ENCODE results near the gene NSMCE3.
"Not testable (repeated sequence)": the region's sequence is repeated elsewhere in the genome, so short reads cannot be mapped to it uniquely, and the experiment has no call there.

NSMCE3 gene

GRCh38 chr15:29239395-29239794 is 30.2 kb downstream of the NSMCE3 start:
- no peak for TF ChIP-seq CTCF (IDR thresholded peaks at IDR 0.05; ENCODE audit: borderline replicate concordance, insufficient read depth, low read depth, low read length)
- no peak overlapping the region for H3K4me3 ChIP-seq (ENCODE audit: low read depth, low read length)

GRCh38 chr15:29233566-29233965 is 36.1 kb downstream of the NSMCE3 start:
- no peak overlapping the region for H3K4me3 ChIP-seq (ENCODE audit: low read depth, low read length)
- no peak for TF ChIP-seq CTCF (IDR thresholded peaks at IDR 0.05; ENCODE audit: borderline replicate concordance, insufficient read depth, low read depth, low read length)

GRCh38 chr15:29226436-29227208 is 43.0 kb downstream of the NSMCE3 start:
- no peak for TF ChIP-seq CTCF (IDR thresholded peaks at IDR 0.05; ENCODE audit: borderline replicate concordance, insufficient read depth, low read depth, low read length)

GRCh38 chr15:29225534-29226234 is 43.9 kb downstream of the NSMCE3 start:
- no peak for TF ChIP-seq CTCF (IDR thresholded peaks at IDR 0.05; ENCODE audit: borderline replicate concordance, insufficient read depth, low read depth, low read length)
- H3K4me3 ChIP-seq (ENCODE audit: low read depth, low read length), result no peak overlapping the region

More at GRCh38 chr15:29226436-29227208, 43.0 kb downstream of the NSMCE3 start:
- no peak overlapping the region for H3K4me3 ChIP-seq (ENCODE audit: low read depth, low read length)

- H3K4me3 ChIP-seq (ENCODE audit: low read depth, low read length), result not testable (repeated sequence)
Measured at GRCh38 chr15:29224987-29225363, 44.6 kb downstream of the NSMCE3 start.

GRCh38 chr15:29224235-29224986 is 45.2 kb downstream of the NSMCE3 start:
- not testable (repeated sequence) for H3K4me3 ChIP-seq (ENCODE audit: low read depth, low read length)

- TF ChIP-seq CTCF (IDR thresholded peaks at IDR 0.05; ENCODE audit: borderline replicate concordance, insufficient read depth, low read depth, low read length), result no peak
- H3K4me3 ChIP-seq (ENCODE audit: low read depth, low read length), result no peak overlapping the region
Measured at GRCh38 chr15:29223640-29224039, 46.0 kb downstream of the NSMCE3 start.

Measured in GM12875 (cell line).